ENCODE results near the gene TPST1.

DNA sequence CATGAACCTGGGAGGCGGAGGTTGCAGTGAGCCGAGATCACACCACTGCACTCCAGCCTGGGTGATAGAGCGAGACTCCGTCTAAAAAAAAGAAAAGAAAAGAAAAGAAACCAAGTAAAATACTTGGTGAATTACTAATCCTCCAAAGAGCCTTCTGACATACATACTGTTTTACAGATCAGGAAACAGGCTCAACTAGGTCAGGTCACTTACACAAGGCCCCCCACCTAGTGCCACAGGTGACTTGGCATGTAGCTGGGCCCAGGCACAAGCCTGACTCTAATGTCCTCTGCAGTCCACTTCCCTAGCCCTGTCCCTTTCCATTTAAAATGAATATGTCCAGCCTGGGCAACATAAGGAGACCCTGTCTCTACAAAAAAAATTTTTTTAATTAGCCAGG, 157.0 kb downstream of the TPST1 start:
- no peak for TF ChIP-seq POLR2A (IDR thresholded peaks at IDR 0.05; ENCODE audit: low read depth)
- no peak for TF ChIP-seq POLR2AphosphoS5 (IDR thresholded peaks at IDR 0.05)
- TF ChIP-seq, protein P1, sequence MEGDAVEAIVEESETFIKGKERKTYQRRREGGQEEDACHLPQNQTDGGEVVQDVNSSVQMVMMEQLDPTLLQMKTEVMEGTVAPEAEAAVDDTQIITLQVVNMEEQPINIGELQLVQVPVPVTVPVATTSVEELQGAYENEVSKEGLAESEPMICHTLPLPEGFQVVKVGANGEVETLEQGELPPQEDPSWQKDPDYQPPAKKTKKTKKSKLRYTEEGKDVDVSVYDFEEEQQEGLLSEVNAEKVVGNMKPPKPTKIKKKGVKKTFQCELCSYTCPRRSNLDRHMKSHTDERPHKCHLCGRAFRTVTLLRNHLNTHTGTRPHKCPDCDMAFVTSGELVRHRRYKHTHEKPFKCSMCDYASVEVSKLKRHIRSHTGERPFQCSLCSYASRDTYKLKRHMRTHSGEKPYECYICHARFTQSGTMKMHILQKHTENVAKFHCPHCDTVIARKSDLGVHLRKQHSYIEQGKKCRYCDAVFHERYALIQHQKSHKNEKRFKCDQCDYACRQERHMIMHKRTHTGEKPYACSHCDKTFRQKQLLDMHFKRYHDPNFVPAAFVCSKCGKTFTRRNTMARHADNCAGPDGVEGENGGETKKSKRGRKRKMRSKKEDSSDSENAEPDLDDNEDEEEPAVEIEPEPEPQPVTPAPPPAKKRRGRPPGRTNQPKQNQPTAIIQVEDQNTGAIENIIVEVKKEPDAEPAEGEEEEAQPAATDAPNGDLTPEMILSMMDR (IDR thresholded peaks at IDR 0.05), result no peak
